ENCODE data around the gene CBX8. TPM values are rescaled to one million over a fixed set of nuclear protein-coding genes. Genes with fewer than 3 reads are reported as not detected.

Gene CBX8
- total RNA-seq, 1 donor from 2014 or later: 4.0 TPM

DNA sequence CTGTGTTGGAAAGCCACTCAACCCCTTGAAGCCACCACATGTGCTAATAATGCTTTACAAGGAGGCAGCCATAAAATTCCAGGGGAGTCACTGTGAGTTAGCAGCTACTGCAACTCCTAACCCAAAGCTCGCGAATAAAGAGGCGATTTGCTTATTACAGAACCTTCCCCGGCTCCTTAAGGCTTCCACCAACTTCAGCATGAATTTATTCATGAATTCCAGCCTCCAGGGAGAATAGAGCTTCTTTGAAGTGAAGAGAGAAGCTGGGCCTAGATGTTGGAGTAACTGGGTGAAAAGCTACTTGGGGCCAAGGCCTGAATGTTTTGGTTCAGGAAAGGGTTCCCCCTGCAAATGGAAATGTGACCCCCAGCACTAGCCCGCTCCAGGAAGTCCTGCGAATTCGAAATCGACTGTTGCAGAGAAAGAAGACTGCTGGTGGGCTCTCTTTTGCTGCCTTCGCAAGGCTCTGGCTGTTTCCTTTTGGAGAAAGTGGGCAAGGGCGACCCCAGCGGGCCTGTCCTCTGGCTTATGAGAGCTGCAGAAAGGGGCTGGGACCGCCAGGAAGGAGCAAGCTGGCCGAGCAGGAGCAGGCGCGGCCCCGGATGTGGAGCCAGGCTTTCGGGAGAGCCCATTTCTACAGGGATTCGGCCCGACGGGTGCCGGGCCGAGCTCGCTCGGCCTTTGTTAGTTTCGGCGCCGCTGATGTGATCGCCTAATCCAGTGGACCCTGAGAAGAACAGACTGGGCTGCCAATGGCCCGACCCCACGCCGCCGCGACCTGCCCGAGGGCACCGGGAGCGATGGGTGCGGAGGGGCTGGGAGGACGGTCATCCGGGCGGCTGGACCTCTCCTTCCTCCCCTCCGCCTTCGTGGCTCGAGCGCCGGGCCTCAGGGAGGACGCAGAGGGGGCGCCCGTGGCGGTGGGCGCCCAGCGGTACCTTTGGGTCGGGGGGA is 7.6 kb downstream of the CBX8 start:
- intact Hi-C loops (cut with micrococcal nuclease): loop anchor here (1.0 kb wide), 1 partner anchor 11 kb away; the partner anchor contains the start of gene CBX2
- Mint-ChIP-seq H3K4me1 (peaks cover 11% of the 10 kb centered on the region), H3K27ac (no peak overlapping the region), H3K27me3 (peaks cover 43% of the 10 kb centered on the region), H3K36me3 (ENCODE audit: low read depth) (no peaks in the 10 kb centered on the region), H3K4me3 (no peak overlapping the region), H3K9me3 (no peaks in the 10 kb centered on the region)
- no peak for TF ChIP-seq CTCF (IDR thresholded peaks at IDR 0.05)
- ChIA-PET CTCF (interaction anchor here (0.7 to 1.5 kb wide), 11 partner anchors 12 to 297 kb away, joined by 3 to 10 read pairs (median 3); partner anchors contain the start of genes CBX2 and CBX4), POLR2A (interaction anchor here (1.2 kb wide), 1 partner anchor 46 kb away, joined by 3 read pairs; no protein-coding TSS in a partner anchor)
- DNase-seq: no peak
- ATAC-seq (ENCODE audit: low read depth): no peak

GRCh38 chr17:79788455-79788854 is 8.4 kb downstream of the CBX8 start:
- no peak overlapping the region for H3K27ac Mint-ChIP-seq
- peaks cover 41% of the 10 kb centered on the region for H3K27me3 Mint-ChIP-seq
- no peaks in the 10 kb centered on the region for H3K36me3 Mint-ChIP-seq (ENCODE audit: low read depth)
- intact Hi-C loops (cut with micrococcal nuclease): no loop called here
- TF ChIP-seq CTCF (IDR thresholded peaks at IDR 0.05): no peak
- CTCF ChIA-PET: interaction anchor here (1.2 to 1.5 kb wide), 4 partner anchors 23 to 205 kb away, joined by 3 to 10 read pairs (median 4); no protein-coding TSS in a partner anchor
- H3K4me3 Mint-ChIP-seq: no peak overlapping the region
- H3K9me3 Mint-ChIP-seq: no peaks in the 10 kb centered on the region
- no peak for DNase-seq
- H3K4me1 Mint-ChIP-seq: peaks cover 11% of the 10 kb centered on the region
- POLR2A ChIA-PET: no interaction called here
- no peak for ATAC-seq (ENCODE audit: low read depth)

DNA sequence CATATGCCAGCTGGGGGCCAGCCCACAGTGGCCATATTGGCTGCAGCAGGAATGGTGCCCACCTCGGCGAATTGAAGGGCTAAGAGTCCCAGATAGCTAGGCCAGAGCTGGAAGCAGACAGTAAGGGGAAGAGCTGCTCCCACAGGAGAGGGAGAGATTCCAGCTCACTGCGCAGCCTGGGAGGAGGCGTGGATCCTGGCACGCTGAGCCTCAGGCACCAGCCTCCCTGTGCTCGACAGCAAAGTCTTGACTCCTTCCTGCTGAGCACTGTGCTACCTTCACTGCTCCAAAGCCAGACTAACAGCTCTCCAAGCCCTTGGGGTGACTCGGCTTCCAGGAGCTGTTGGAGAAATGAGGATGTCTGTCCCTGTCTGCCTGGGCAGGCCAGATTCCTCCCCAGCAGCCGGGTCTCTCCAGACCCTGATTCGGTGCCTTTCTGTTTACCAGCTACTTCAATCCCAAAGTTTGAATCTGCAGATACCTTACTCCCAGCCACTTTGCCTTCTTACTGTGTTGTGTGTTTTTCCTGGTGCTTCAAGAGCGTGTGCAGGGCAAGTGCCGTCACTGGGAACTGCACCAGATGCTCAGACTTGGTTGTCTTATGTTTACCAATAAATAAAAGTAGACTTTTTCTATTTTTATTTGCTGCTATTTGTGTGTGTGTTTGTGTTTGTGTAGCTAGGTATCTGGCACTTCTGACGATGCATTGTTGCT is 9.8 kb downstream of the CBX8 start:
- intact Hi-C loops (cut with micrococcal nuclease): no loop called here
- Mint-ChIP-seq H3K4me3 (no peak overlapping the region), H3K36me3 (ENCODE audit: low read depth) (no peaks in the 10 kb centered on the region), H3K9me3 (no peaks in the 10 kb centered on the region), H3K27me3 (peaks cover 46% of the 10 kb centered on the region), H3K27ac (no peak overlapping the region), H3K4me1 (peaks cover 8% of the 10 kb centered on the region)
- ATAC-seq (ENCODE audit: low read depth): no peak
- no peak for DNase-seq
- CTCF ChIA-PET: interaction anchor here (0.9 to 1.4 kb wide), 5 partner anchors 13 to 221 kb away, joined by 3 to 4 read pairs (median 3); no protein-coding TSS in a partner anchor
- POLR2A ChIA-PET: interaction anchor here (1.2 kb wide), 1 partner anchor 52 kb away, joined by 3 read pairs; the partner anchor contains the start of gene CBX4
- TF ChIP-seq CTCF (IDR thresholded peaks at IDR 0.05): no peak

DNA sequence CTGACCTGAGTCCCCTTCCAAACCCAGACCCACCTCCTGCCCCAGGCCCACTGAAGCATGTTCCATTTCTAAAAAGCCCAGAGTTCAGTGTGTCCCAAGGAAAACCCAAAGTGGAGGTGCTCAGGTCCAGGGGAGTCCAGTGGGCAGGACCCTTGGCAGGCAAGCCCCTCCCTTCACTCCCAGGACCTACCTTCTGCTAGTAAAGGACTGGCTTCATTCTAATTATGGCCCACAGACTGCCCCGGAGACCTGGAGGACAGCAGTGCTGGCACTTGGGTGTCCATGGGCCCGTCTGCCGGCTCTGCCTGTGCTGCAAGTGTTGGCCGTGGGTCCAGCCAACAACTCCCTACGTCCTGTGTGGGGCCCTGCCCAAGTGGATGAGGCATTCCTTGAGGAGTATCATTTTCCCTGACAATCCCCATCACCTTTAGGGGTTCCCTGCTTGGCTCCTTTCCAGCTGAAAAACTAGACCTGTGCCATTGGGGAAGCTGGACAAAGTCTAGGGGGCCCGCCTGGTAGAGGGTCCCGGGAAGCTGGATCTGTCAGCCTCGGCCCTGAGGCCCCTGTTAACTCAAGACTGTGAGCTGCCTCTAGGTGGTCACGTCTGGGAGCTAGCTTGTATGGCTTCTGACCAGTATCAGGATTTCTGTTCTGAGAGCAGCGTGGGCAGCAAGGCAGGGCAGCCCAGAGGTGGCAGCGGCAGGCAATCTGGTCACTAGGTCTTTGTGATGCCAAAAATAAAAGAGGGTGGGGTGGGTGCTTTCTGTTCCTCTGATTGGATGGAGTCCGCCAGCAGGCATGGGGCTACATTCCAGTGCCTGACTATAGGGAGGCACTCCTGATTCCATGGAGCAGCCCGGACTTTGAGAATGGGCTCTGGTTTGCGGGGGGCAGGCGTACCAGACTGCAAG is 10.7 kb downstream of the CBX8 start:
- no peak for TF ChIP-seq CTCF (IDR thresholded peaks at IDR 0.05)
- intact Hi-C loops (cut with micrococcal nuclease): no loop called here

More for the DNA sequence above, 10.7 kb downstream of the CBX8 start:
- H3K36me3 Mint-ChIP-seq (ENCODE audit: low read depth): no peaks in the 10 kb centered on the region
- ATAC-seq (ENCODE audit: low read depth): no peak
- ChIA-PET CTCF (interaction anchor here (1.0 to 1.4 kb wide), 2 partner anchors 12 to 222 kb away, joined by 3 to 4 read pairs; no protein-coding TSS in a partner anchor), POLR2A (interaction anchor here (1.2 kb wide), 1 partner anchor 53 kb away, joined by 3 read pairs; the partner anchor contains the start of gene CBX4)
- H3K4me1 Mint-ChIP-seq: peaks cover 4% of the 10 kb centered on the region
- no peak overlapping the region for H3K4me3 Mint-ChIP-seq
- no peaks in the 10 kb centered on the region for H3K9me3 Mint-ChIP-seq
- DNase-seq: no peak
- no peak overlapping the region for H3K27ac Mint-ChIP-seq
- H3K27me3 Mint-ChIP-seq: peaks cover 50% of the 10 kb centered on the region
